Upper lobe of left lung (tissue), 4 donors: ENCODE measurements around the gene PYDC1.

Source experiments
- CTCF ChIP-seq, 6 experiments: fragments of 450-650 bp in 4 of 6; fragments of 200-600 bp in 2 of 6; sonication (generic) in 2 of 6; IDR thresholded peaks; one replicate each; pipeline ENCODE4 v1.5.1; 2016 to 2019; ENCODE audit warnings: antibody characterized with exemption in 6 of 6
- POLR2A ChIP-seq, 4 donors: fragments of 450-650 bp; IDR thresholded peaks; one replicate each; pipeline ENCODE4 v1.5.1; 2016 to 2017; ENCODE audit warnings: antibody characterized with exemption in 4 of 4, mild to moderate bottlenecking in 2 of 4

GRCh38 chr16:31213877-31214707 lies 2.8 kb downstream of the PYDC1 start, which contains the start of gene TRIM72:
- no peak for TF ChIP-seq POLR2A (IDR thresholded peaks at IDR 0.05)
- no peak for TF ChIP-seq CTCF (IDR thresholded peaks at IDR 0.05)
